ENCODE results near the gene CYS1. TPM values are rescaled to one million over a fixed set of nuclear protein-coding genes. Genes with fewer than 3 reads are reported as not detected.

Gene CYS1
- total RNA-seq, 1 experiment from 2014 or later, result 1.2 TPM

DNA sequence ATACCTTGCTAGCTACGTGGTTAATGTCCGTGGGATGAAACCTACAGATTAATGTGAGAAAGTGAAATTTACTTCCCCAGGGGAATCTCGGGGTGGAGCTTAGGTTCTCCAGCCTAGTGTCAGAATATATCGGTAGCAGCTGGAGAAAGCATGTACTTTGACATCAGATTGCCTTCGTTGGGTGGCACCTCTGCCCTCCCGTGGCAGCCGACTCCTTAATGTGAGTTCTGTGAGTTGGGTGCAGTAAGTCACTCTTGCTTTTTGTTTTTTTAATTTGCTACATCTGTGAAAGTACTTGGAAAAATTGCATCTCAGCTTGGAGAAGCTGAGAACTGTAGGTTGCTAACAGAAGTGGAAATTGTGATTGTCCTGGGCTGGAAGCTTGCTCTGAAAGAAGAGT lies 33.3 kb downstream of the CYS1 start:
- H3K36me3 Mint-ChIP-seq, result peaks cover 17% of the 10 kb centered on the region
- H3K4me3 Mint-ChIP-seq, result no peak overlapping the region
- CTCF ChIA-PET, result interaction anchor here (0.7 to 3.5 kb wide), 9 partner anchors 11 to 248 kb away, joined by 3 to 36 read pairs (median 6); no protein-coding TSS in a partner anchor
- ATAC-seq (no peak), DNase-seq (ENCODE audit: low spot score) (no peak)
- H3K27ac Mint-ChIP-seq, result peak overlapping the region; percentile 73
- peaks cover 22% of the 10 kb centered on the region for H3K27me3 Mint-ChIP-seq (ENCODE audit: low read depth)
- no peak for TF ChIP-seq FOXJ3 (CRISPR knock-in tag; IDR thresholded peaks at IDR 0.05; ENCODE audit: borderline replicate concordance)
- no peaks in the 10 kb centered on the region for H3K9me3 Mint-ChIP-seq
- POLR2A ChIA-PET, result no interaction called here
- H3K4me1 Mint-ChIP-seq, result peaks cover 4% of the 10 kb centered on the region; the same call in 1 of the 2 replicates

DNA sequence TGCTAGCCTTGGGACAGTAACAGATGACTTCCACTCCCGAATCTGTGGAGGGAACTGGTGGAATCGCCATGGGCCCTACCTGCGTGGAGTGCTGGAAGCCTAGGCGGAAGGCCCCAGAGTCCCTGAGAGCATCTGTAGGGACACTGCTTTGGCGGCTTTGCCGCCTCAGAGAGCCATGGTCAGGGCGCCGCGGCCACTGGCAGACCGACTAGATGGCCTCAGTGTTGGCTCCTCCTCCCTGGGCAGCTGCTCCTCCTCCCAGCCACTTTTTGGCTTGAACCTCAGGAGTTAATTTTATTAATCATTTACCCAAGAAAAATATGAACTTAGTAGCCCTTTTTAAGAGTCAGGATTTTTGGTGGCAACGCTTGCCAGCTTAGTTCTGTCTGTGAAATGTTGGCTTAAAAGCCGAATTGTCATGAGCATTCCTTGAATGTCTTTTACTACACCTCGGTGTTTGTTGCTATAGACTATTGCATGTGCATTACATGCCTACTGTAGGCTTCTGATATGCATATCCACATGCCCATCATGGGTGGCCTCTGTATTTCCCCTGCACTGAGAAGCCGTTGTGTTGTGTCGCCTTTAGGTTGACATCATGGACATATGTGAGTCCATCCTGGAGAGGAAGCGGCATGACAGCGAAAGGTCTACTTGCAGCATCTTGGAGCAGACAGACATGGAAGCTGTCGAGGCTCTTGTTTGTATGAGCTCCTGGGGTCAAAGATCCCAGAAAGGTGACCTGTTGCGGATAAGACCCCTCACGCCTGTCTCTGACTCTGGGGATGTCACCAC lies 34.5 kb downstream of the CYS1 start:
- CTCF ChIA-PET, result interaction anchor here (1.5 to 1.7 kb wide), 3 partner anchors 12 to 246 kb away, joined by 3 to 6 read pairs (median 4); no protein-coding TSS in a partner anchor
- Mint-ChIP-seq H3K27me3 (ENCODE audit: low read depth) (peaks cover 33% of the 10 kb centered on the region), H3K9me3 (no peaks in the 10 kb centered on the region), H3K27ac (no peak overlapping the region), H3K4me1 (peaks cover 10% of the 10 kb centered on the region), H3K36me3 (peaks cover 17% of the 10 kb centered on the region), H3K4me3 (no peak overlapping the region)
- POLR2A ChIA-PET, result no interaction called here
- no peak for TF ChIP-seq RELA (CRISPR knock-in tag; IDR thresholded peaks at IDR 0.05; ENCODE audit: borderline replicate concordance)
- TF ChIP-seq ZNF263 (CRISPR knock-in tag; IDR thresholded peaks at IDR 0.05; ENCODE audit: low read depth), result no peak
- TF ChIP-seq ZNF138 (CRISPR knock-in tag; conservative IDR thresholded peaks at IDR 0.05), result no peak
- TF ChIP-seq NR2C2 (CRISPR knock-in tag; IDR thresholded peaks at IDR 0.05), result no peak
- no peak for TF ChIP-seq GTF2I (CRISPR knock-in tag; conservative IDR thresholded peaks at IDR 0.05)
- TF ChIP-seq, protein P1, sequence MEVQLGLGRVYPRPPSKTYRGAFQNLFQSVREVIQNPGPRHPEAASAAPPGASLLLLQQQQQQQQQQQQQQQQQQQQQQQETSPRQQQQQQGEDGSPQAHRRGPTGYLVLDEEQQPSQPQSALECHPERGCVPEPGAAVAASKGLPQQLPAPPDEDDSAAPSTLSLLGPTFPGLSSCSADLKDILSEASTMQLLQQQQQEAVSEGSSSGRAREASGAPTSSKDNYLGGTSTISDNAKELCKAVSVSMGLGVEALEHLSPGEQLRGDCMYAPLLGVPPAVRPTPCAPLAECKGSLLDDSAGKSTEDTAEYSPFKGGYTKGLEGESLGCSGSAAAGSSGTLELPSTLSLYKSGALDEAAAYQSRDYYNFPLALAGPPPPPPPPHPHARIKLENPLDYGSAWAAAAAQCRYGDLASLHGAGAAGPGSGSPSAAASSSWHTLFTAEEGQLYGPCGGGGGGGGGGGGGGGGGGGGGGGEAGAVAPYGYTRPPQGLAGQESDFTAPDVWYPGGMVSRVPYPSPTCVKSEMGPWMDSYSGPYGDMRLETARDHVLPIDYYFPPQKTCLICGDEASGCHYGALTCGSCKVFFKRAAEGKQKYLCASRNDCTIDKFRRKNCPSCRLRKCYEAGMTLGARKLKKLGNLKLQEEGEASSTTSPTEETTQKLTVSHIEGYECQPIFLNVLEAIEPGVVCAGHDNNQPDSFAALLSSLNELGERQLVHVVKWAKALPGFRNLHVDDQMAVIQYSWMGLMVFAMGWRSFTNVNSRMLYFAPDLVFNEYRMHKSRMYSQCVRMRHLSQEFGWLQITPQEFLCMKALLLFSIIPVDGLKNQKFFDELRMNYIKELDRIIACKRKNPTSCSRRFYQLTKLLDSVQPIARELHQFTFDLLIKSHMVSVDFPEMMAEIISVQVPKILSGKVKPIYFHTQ (CRISPR knock-in tag; IDR thresholded peaks at IDR 0.05), result no peak
- TF ChIP-seq, protein P2, sequence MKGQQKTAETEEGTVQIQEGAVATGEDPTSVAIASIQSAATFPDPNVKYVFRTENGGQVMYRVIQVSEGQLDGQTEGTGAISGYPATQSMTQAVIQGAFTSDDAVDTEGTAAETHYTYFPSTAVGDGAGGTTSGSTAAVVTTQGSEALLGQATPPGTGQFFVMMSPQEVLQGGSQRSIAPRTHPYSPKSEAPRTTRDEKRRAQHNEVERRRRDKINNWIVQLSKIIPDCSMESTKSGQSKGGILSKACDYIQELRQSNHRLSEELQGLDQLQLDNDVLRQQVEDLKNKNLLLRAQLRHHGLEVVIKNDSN (CRISPR knock-in tag; IDR thresholded peaks at IDR 0.05), result no peak
- TF ChIP-seq OVOL2 (CRISPR knock-in tag; IDR thresholded peaks at IDR 0.05; ENCODE audit: borderline replicate concordance), result no peak
- TF ChIP-seq, protein P3, sequence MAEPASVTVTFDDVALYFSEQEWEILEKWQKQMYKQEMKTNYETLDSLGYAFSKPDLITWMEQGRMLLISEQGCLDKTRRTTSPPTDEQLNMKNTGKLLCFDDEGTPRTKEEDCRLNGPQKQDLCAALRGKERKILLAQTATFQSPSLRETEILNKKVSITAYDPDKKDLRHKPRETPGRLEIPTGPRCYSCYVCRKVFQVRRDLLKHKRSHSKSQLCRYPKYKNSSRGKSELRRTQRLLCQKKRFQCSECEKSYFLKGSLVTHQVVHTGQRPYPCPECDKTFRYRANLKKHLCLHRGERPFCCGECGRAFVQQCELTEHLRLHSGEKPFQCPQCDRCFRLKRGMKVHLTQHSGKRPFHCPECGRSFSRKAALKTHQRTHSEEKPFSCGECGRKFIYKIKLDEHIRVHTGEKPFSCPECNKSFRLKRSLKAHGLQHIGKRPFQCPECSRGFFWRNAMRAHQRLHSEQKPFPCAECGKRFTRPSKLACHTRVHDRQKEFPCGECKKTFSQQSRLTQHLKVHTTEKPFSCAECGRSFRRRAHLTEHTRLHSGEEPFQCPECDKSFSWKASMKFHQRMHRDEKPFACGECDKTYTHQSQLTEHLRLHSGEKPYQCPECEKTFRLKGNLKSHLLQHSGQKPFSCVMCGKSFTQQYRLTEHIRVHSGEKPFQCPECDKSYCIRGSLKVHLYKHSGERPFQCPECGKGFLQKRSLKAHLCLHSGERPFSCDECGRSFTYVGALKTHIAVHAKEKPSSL (CRISPR knock-in tag; conservative IDR thresholded peaks at IDR 0.05), result no peak
- no peak for TF ChIP-seq ZNF317 (CRISPR knock-in tag; IDR thresholded peaks at IDR 0.05; ENCODE audit: borderline replicate concordance, low read depth)
- TF ChIP-seq, protein P4, sequence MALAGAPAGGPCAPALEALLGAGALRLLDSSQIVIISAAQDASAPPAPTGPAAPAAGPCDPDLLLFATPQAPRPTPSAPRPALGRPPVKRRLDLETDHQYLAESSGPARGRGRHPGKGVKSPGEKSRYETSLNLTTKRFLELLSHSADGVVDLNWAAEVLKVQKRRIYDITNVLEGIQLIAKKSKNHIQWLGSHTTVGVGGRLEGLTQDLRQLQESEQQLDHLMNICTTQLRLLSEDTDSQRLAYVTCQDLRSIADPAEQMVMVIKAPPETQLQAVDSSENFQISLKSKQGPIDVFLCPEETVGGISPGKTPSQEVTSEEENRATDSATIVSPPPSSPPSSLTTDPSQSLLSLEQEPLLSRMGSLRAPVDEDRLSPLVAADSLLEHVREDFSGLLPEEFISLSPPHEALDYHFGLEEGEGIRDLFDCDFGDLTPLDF (CRISPR knock-in tag; IDR thresholded peaks at IDR 0.05), result no peak
- no peak for TF ChIP-seq ZNF416 (CRISPR knock-in tag; IDR thresholded peaks at IDR 0.05)
- no peak for ATAC-seq
- DNase-seq (ENCODE audit: low spot score), result no peak
